ENCODE results near the gene AFAP1L1.

AFAP1L1 gene

DNA sequence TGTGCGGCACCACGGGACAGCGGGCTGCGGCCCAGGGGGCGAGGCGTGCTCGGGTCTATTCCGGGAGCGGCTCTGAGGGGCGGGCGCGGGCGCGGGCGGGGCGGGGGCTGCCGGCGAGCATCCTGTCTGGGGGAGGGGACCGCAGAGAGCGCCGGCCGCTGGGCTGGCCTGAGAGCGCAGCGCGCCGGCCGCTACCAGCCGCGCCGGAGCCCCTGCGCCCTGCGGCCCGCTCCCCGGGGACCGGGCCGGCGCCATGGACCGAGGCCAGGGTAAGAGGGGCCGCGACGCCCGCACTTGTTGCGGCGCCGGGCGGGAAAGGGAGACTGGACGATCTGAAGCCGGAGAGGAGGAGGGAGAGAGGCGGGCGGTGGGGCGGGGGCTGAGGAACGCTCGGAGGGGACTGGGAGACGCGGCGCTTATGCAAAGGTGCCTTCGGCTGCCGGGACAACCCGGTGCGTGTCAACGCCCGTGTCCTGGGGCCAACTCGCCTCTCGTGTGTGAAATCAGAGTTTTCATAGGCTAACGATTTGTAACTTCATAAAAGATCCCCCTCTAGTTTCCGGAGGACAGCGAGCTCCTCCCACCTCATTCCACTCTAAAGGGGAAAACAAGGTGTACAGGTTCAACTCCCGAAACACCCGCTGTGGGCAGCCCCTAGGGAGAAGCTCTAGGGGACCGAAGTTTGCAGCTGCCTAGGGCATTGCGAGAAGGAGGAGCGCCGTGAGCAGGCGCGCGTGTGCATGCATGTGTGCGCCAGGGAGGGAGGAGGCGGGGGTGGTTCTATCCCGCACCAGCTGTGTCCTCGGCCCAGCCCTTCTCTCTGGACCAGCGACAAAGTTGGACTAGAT lies at the start of gene AFAP1L1:
Gene AFAP1L1 (plus strand): TSS at position 144 of the 848 bp plus-strand sequence. CDS start 110 bp downstream, at position 254.
- no peak for DNase-seq (ENCODE audit: low read depth)

- DNase-seq (ENCODE audit: low read depth): no peak
These were observed 48.4 kb upstream of the AFAP1L1 start for GRCh38 chr5:149223081-149223848.

DNA sequence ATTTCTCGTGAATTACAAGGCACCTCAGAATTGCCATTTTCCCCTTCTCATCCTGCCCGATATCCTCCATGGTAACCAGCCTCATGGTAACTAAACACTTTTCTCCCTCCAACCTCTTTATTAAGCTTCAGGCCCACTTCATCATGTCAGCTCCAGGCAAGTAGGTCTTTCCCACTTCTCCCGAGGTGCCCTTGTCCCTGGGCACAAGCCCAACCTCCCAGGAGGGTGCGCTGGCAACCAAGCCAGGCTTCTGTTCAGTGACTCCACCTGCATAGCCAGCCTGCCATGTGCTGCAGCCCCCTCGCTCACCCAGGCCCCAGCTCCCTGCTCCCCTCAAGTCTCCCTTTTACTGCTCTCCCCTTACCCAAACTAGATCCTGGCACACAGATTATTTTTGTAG lies 47.4 kb upstream of the AFAP1L1 start:
- DNase-seq (ENCODE audit: low read depth): no peak

- DNase-seq (ENCODE audit: low read depth): no peak
These were observed 44.4 kb upstream of the AFAP1L1 start for GRCh38 chr5:149227168-149227826.

DNA sequence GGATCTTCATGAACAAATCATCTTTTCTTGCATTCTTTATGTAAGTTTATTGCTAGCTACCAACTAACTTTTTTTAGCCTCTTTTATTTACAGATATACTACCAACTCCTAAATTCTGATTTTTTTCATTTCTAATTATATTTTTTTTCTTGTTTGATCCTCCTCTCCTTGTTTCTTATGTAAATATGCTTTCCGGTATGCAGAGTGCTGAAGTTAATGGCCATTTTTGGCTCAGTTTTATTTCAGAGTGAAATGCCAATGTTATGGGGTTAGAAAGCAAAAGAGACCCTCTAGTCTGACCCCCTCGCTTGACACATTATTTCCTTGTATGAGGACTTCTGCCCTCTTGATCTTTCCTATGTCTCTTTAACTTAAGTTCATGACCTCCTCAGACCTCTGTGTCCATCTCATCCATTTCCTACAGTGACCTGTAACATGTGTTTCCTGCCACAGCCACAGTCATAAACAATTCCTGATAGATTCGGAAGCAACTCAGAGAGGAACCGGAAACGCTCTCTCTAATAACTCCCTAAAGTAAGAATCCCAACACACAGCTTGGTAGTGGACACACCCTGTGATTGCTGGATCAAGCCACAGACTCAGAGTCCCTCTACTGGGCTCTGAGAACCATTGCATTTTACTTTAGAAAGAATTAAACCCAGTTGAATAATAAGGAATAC lies 42.9 kb upstream of the AFAP1L1 start:
- DNase-seq (ENCODE audit: low read depth): no peak

- DNase-seq (ENCODE audit: low read depth): no peak
These were observed 42.2 kb upstream of the AFAP1L1 start for GRCh38 chr5:149229298-149229937.

DNA sequence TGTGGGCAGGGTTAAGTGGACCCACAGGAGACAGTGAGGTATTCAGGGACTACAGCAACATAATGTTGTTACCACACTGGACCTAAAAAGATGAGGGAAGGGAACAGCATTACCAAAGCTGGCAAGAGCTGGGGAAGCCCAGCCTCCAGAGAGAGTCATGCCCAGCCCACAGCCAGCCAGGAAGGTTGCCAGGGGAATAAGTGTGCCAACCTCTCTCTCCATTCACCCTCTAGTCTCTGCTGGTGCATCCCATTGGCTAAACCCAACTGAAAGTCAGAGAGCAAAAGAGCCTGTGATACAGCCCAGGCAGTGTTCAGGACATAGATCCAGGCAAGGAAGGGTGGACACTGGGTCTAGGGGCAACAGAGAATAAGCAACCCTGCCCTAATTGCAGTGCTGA lies 35.8 kb upstream of the AFAP1L1 start:
- no peak for DNase-seq (ENCODE audit: low read depth)

DNA sequence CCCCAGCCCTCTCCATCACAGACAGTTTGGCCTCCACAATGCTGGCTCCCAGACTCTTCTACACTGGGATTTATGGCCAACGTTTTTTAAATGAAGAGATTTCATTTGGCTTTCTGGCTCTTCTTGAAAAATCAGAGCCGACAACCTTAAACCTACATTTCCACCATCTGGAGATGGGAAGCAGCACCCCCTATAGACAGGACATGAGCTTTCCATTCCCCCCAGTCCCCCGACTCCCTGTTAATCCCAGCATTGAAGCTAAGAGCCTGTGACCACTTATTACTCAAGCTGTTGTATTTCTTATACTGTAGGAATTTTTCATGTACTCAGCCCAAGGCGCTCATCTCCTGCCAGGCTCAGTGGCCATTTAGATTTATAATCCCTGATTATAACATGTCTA lies 34.0 kb upstream of the AFAP1L1 start:
- DNase-seq (ENCODE audit: low read depth): no peak

- no peak for DNase-seq (ENCODE audit: low read depth)
These were observed 33.1 kb upstream of the AFAP1L1 start for GRCh38 chr5:149238540-149238939.

- DNase-seq (ENCODE audit: low read depth): no peak
These were observed 31.7 kb upstream of the AFAP1L1 start for GRCh38 chr5:149239917-149240316.

DNA sequence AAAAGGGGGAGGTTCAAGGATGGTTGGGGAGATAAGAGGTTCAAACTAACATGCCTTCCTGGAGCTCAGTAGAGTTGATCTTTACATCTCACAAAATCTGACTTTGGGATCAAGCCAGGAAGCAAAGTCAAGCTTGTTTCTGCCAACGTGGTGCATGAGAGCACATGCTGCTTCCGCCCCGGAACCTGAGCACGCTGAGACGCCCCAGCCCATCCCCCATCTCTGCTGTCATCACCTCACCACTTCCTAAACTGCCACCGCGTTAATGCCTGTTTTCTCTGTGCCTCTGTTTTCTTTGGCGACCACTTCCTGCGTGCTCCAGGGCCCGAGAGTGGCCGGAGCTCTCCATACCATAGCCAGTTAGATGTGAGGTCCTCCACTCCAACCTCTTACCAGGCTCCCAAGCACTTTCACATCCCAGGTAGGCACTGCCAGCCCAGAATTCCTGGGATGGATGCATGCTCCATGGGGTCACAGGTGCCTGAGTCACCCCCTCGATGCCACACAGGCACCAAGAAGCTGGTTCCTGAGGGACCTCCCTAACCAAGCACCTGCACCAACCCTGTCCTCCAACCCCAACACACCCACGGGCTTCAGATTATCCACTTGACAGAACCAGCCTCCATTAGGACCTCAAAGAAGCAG lies 31.2 kb upstream of the AFAP1L1 start:
- peak; percentile 67 for DNase-seq (ENCODE audit: low read depth)

DNA sequence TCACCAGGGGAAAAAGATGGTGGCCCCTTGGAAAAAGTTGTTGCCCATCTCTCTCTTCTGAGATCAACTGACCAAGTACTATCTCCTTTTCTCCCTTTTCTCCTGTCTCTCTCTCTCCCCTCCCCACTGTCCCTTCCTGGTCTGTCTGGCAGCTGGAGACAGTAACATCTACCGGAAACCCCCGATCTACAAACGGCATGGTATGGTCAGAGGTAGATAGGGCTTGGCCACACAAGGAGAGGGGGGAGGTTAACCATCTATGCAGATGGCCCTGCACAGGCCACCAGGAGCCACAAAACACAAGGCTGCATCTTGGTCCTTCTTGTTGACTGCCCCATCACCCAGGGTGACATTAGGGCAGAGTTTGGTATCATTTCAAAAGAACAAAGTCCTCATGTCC lies 29.3 kb upstream of the AFAP1L1 start:
- no peak for DNase-seq (ENCODE audit: low read depth)

DNA sequence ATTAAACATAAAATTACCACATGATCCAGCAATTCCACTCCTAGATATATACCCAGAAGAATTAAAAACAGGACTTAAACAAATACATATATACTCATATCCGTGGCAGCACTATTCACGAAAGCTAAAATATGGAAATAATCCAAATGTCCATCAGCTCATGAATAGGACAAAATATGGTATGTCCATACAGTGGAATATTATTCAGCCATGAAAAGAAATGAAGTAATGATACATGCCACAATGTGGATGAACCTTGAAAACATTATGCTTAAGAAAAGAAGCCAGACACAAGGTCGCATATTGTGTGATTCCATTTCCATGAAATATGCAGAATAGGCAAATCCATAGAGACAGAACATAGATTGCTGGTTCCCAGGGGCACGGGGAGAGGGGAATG lies 24.8 kb upstream of the AFAP1L1 start:
- no peak for DNase-seq (ENCODE audit: low read depth)

DNA sequence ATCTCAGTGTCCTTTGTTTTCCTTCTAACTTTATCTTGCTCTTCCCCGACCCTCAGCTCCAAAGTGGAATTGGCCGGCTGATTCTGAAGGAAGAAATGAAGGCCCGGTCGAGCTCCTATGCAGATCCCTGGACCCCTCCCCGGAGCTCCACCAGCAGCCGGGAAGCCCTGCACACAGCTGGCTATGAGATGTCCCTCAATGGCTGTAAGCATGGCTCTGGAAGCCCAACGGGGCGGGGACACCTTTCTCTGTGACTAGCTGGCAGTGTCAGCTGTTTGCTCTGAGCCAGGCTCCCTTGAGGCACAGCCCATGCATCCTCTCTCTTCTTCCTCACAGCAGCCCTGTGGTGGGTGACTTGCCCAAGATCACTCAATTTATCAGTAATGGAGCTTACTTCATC lies 23.9 kb upstream of the AFAP1L1 start:
- no peak for DNase-seq (ENCODE audit: low read depth)

GRCh38 chr5:149251546-149251945 lies 20.1 kb upstream of the AFAP1L1 start:
- DNase-seq (ENCODE audit: low read depth): no peak

GRCh38 chr5:149254506-149254905 lies 17.2 kb upstream of the AFAP1L1 start:
- no peak for DNase-seq (ENCODE audit: low read depth)

- no peak for DNase-seq (ENCODE audit: low read depth)
These were observed 15.2 kb upstream of the AFAP1L1 start for GRCh38 chr5:149256451-149256850.

- DNase-seq (ENCODE audit: low read depth): no peak
These were observed 14.5 kb upstream of the AFAP1L1 start for GRCh38 chr5:149257131-149257530.

DNA sequence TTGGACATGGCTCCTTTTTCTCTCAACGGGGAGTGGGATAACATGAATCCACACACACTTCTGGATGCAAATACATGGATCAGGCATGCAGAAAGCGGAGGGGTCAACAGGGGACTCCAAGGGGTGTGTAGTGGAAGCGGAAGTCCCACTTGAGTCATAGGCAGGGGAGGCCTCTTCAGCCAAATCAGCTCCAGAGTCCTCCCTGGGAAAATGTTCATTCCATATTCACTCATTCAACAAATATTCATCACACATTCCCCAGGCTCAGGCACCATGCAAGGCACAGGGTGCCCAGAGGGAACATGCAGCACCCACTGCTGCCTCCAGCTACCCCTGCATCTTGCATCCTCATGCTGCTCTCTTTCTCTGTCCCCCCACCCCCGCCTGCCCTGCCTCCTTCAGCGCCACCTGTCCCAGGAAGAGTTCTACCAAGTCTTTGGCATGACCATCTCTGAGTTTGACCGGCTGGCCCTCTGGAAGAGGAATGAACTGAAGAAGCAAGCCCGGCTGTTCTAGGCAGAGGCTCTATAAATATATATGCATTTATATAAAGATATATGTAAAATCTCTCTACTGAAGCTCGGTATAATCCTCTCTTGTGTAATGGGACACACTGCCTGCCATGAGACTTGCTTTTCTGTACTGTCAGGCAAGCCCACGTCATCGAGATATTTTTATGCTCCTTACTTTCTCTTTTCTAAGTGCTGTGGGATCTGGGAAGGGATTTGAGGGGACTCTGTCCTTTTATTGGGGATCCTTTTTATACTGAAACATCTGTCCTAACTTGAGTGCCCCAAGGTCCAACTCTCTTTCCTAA lies 13.6 kb upstream of the AFAP1L1 start:
- DNase-seq (ENCODE audit: low read depth): no peak

GRCh38 chr5:149260761-149261160 lies 10.9 kb upstream of the AFAP1L1 start:
- no peak for DNase-seq (ENCODE audit: low read depth)
